HCT116 (cell line): ENCODE data around the gene MIEF1.

Source experiments
- ELF1 ChIP-seq: IDR thresholded peaks from 2 replicates; pipeline ENCODE4 v1.6.1; 2012; ENCODE audit warnings: low read depth, borderline replicate concordance
- EZH2 ChIP-seq: fragments of 200-600 bp; sonication (generic); IDR thresholded peaks from 2 replicates; pipeline ENCODE4 v1.6.1; 2017; ENCODE audit warnings: antibody characterized with exemption, mixed run types
- EZH2phosphoT487 ChIP-seq: fragments of 200-600 bp; IDR thresholded peaks from 2 replicates; pipeline ENCODE4 v1.6.1; 2018; ENCODE audit warnings: antibody characterized with exemption, borderline replicate concordance
- POLR2AphosphoS5 ChIP-seq: IDR thresholded peaks from 2 replicates; pipeline ENCODE4 v1.6.1; 2011; ENCODE audit warnings: mild to moderate bottlenecking, low read depth, low read length, moderate library complexity
- SRF ChIP-seq: IDR thresholded peaks from 2 replicates; pipeline ENCODE4 v1.6.1; 2012; ENCODE audit warnings: low read depth
- TF ChIP-seq, protein P1 (sequence below), 3 experiments: fragments of 200-600 bp in 1 of 3; sonication (generic) in 1 of 3; IDR thresholded peaks in 2 of 3; conservative IDR thresholded peaks in 1 of 3; 2 replicates each; pipeline ENCODE4 v1.5.1; 2012 to 2017; ENCODE audit warnings: low read depth in 2 of 3, low read length in 2 of 3, antibody characterized with exemption in 1 of 3, borderline replicate concordance in 1 of 3, control low read depth in 1 of 3, mild to moderate bottlenecking in 1 of 3, mixed read lengths in 1 of 3, mixed run types in 1 of 3, moderate library complexity in 1 of 3; ENCODE audit not compliant: insufficient read depth in 1 of 3
- TF ChIP-seq, protein P2 (sequence below): IDR thresholded peaks from 2 replicates; pipeline ENCODE4 v1.6.1; 2012

DNA sequence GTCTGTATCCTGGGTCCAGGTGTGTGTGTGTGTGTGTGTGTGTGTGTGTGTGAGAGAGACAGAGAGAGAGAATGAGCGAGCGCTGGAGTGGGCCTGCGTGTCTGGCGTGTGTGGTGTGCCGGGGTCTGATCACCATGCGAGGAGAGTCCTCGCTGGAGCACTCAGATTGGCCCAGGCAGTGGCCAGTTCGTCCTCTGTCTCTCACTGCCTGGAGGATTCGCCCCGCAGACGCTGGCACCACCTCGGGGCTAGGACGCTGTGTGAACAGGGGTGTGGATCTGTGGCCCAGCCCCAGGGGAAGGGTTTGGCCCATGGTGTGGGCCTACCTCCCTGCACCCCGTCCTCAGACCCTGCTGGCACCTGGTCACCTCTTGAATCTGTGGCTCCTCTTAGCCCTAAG is 56.9 kb downstream of the MIEF1 start:
- no peak for TF ChIP-seq POLR2AphosphoS5
- TF ChIP-seq, protein P1, sequence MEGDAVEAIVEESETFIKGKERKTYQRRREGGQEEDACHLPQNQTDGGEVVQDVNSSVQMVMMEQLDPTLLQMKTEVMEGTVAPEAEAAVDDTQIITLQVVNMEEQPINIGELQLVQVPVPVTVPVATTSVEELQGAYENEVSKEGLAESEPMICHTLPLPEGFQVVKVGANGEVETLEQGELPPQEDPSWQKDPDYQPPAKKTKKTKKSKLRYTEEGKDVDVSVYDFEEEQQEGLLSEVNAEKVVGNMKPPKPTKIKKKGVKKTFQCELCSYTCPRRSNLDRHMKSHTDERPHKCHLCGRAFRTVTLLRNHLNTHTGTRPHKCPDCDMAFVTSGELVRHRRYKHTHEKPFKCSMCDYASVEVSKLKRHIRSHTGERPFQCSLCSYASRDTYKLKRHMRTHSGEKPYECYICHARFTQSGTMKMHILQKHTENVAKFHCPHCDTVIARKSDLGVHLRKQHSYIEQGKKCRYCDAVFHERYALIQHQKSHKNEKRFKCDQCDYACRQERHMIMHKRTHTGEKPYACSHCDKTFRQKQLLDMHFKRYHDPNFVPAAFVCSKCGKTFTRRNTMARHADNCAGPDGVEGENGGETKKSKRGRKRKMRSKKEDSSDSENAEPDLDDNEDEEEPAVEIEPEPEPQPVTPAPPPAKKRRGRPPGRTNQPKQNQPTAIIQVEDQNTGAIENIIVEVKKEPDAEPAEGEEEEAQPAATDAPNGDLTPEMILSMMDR (IDR thresholded peaks at IDR 0.05 in 2 of 3, conservative IDR thresholded peaks at IDR 0.05 in 1 of 3; ENCODE audit: borderline replicate concordance in 1 of 3, insufficient read depth in 1 of 3, low read depth in 2 of 3, low read length in 2 of 3), result no peak
- TF ChIP-seq EZH2phosphoT487, result no peak
- TF ChIP-seq EZH2, result no peak
- TF ChIP-seq, protein P2, sequence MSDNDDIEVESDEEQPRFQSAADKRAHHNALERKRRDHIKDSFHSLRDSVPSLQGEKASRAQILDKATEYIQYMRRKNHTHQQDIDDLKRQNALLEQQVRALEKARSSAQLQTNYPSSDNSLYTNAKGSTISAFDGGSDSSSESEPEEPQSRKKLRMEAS, result no peak
- no peak for TF ChIP-seq SRF
- no peak for TF ChIP-seq ELF1
